IMR-90 (cell line): Measurements from ENCODE around the gene CLEC4A. TPM values are rescaled to one million over a fixed set of nuclear protein-coding genes. Genes with fewer than 3 reads are reported as not detected.
"Not testable (repeated sequence)": the region's sequence is repeated elsewhere in the genome, so short reads cannot be mapped to it uniquely, and the experiment has no call there.

ENCODE experiments used
- ATAC-seq: fragments of 200-7000 bp; cut with Tn5 transposase; 2 replicates; pipeline ENCODE4 v1.9.1; 2020; ENCODE audit warnings: low read depth, mild to moderate bottlenecking, moderate library complexity
- BruUV-seq: library from RNA; stranded (reverse); fragments of 400-500 nt; replicated peaks from 2 replicates; lab custom pipeline; 2021; lab: Mats Ljungman, UMichigan
- CTCF ChIA-PET: fragments of 300-600 bp; formaldehyde crosslinking; extraction: SDS; loops from one replicate; lab custom pipeline; 2021; ENCODE audit warnings: antibody characterized with exemption; lab: Yijun Ruan, JAX
- POLR2A ChIA-PET: fragments of 300-600 bp; sonication (Branson Sonifier 250); formaldehyde crosslinking; loops from one replicate; lab custom pipeline; 2022; ENCODE audit warnings: antibody characterized with exemption; ENCODE audit not compliant: unreplicated experiment; lab: Charles Lee
- DNase-seq: peaks from one replicate; pipeline ENCODE4 v3.0.0; 2013
- H2AFZ ChIP-seq: replicated peaks from 2 replicates; pipeline ENCODE3; 2013; ENCODE audit warnings: low read length, mild to moderate bottlenecking; ENCODE audit not compliant: poor library complexity
- H2AK5ac ChIP-seq: 2 replicates; pipeline ENCODE4 v1.6.1; 2013; ENCODE audit warnings: low read depth, low read length, inconsistent platforms
- H2AK9ac ChIP-seq: replicated peaks from 2 replicates; pipeline ENCODE3; 2013; ENCODE audit warnings: mild to moderate bottlenecking, low read depth, low read length, moderate library complexity; ENCODE audit not compliant: poor library complexity
- H2BK120ac ChIP-seq: 2 replicates; pipeline ENCODE4 v1.6.1; 2013; ENCODE audit warnings: low read depth, low read length, inconsistent platforms
- H2BK15ac ChIP-seq: 3 replicates; pipeline ENCODE4 v1.6.1; 2013; ENCODE audit warnings: low read depth, low read length, inconsistent platforms
- H2BK20ac ChIP-seq: 2 replicates; pipeline ENCODE4 v1.6.1; 2013; ENCODE audit warnings: low read depth, mild to moderate bottlenecking, inconsistent platforms, low read length, moderate library complexity
- H2BK5ac ChIP-seq: 2 replicates; pipeline ENCODE4 v1.6.1; 2013; ENCODE audit warnings: mild to moderate bottlenecking, low read depth, low read length, inconsistent platforms; ENCODE audit not compliant: poor library complexity, severe bottlenecking
- H3K14ac ChIP-seq: replicated peaks from 2 replicates; pipeline ENCODE4 v1.6.1; 2013; ENCODE audit warnings: low read depth, low read length, inconsistent platforms
- H3K18ac ChIP-seq: 2 replicates; pipeline ENCODE4 v1.6.1; 2013; ENCODE audit warnings: low read depth, low read length, control low read depth
- H3K23ac ChIP-seq: 2 replicates; pipeline ENCODE4 v1.6.1; 2013; ENCODE audit warnings: low read depth, low read length, inconsistent platforms
- H3K27ac ChIP-seq: 2 replicates; pipeline ENCODE4 v1.5.1; 2013; ENCODE audit warnings: mild to moderate bottlenecking, control low read depth, low read length; ENCODE audit not compliant: insufficient read depth
- H3K27me3 ChIP-seq: 2 replicates; pipeline ENCODE4 v1.6.1; 2013; ENCODE audit warnings: low read length; ENCODE audit not compliant: control insufficient read depth, insufficient read depth
- H3K36me3 ChIP-seq: 2 replicates; pipeline ENCODE4 v1.6.1; 2013; ENCODE audit warnings: low read length, mixed read lengths; ENCODE audit not compliant: control insufficient read depth, insufficient read depth
- H3K4ac ChIP-seq: 2 replicates; pipeline ENCODE4 v1.6.1; 2013; ENCODE audit warnings: low read depth, low read length, inconsistent platforms
- H3K4me1 ChIP-seq: 2 replicates; pipeline ENCODE4 v1.6.1; 2013; ENCODE audit warnings: low read length, mixed read lengths; ENCODE audit not compliant: control insufficient read depth, insufficient read depth
- H3K4me2 ChIP-seq: 2 replicates; pipeline ENCODE4 v1.6.1; 2013; ENCODE audit warnings: low read depth, mild to moderate bottlenecking, control low read depth, low read length, moderate library complexity
- H3K4me3 ChIP-seq: 2 replicates; pipeline ENCODE4 v1.5.1; 2013; ENCODE audit warnings: low read depth, mild to moderate bottlenecking, control low read depth, low read length, moderate library complexity; ENCODE audit not compliant: insufficient read depth
- H3K56ac ChIP-seq: 2 replicates; pipeline ENCODE4 v1.6.1; 2013; ENCODE audit warnings: low read length, inconsistent platforms; ENCODE audit not compliant: insufficient read depth; ENCODE audit errors: extremely low read depth
- H3K79me1 ChIP-seq, 2 experiments: 2 replicates each; pipeline ENCODE4 v1.6.1; 2013; ENCODE audit warnings: low read length in 2 of 2, inconsistent platforms in 1 of 2, low read depth in 1 of 2
- H3K9ac ChIP-seq: 2 replicates; pipeline ENCODE4 v1.6.1; 2013; ENCODE audit warnings: low read depth, low read length, control low read depth
- H3K9me1 ChIP-seq: 2 replicates; pipeline ENCODE4 v1.6.1; 2013; ENCODE audit warnings: low read length, inconsistent platforms; ENCODE audit not compliant: insufficient read depth
- H3K9me3 ChIP-seq: 2 replicates; pipeline ENCODE4 v1.6.1; 2013; ENCODE audit warnings: low read length; ENCODE audit not compliant: control insufficient read depth, insufficient read depth
- H4K20me1 ChIP-seq: 2 replicates; pipeline ENCODE4 v1.6.1; 2013; ENCODE audit warnings: low read length, inconsistent platforms; ENCODE audit not compliant: insufficient read depth
- H4K5ac ChIP-seq: 2 replicates; pipeline ENCODE4 v1.6.1; 2013; ENCODE audit warnings: mild to moderate bottlenecking, low read depth, low read length, control low read depth
- H4K8ac ChIP-seq, 2 experiments: 2 replicates each; pipeline ENCODE4 v1.6.1; 2013; ENCODE audit warnings: low read depth in 2 of 2, low read length in 2 of 2, control low read depth in 1 of 2, inconsistent platforms in 1 of 2
- H4K91ac ChIP-seq: 2 replicates; pipeline ENCODE4 v1.6.1; 2013; ENCODE audit warnings: low read depth, low read length, inconsistent platforms; ENCODE audit not compliant: insufficient read depth
- WGBS, 2 experiments: methylation state at CpG; one replicate each; pipeline versions ENCODE4 v1.1.5 to v1.1.7; 2013; ENCODE audit warnings: missing lambda C conversion rate in 2 of 2; ENCODE audit not compliant: insufficient read length in 1 of 2; ENCODE audit errors: extremely low coverage in 2 of 2; 5-methylcytosine and 5-hydroxymethylcytosine counted together
- dilution Hi-C: fragments of 300-500 bp; cut with HindIII; formaldehyde crosslinking; loops from one replicate; pipeline ENCODE4 v1.14.3; 2018; ENCODE audit warnings: low sequenced_read_pairs; ENCODE audit not compliant: unreplicated experiment
- in situ Hi-C: fragments of 300-500 bp; cut with MboI; formaldehyde crosslinking; loops from 3 replicates; pipeline ENCODE4 v1.14.3; 2019; ENCODE audit warnings: low sequenced_read_pairs, inconsistent platforms, mixed read lengths
- intact Hi-C: fragments of 100-400 bp; cut with micrococcal nuclease; formaldehyde crosslinking; loops from 2 replicates; pipeline ENCODE4 v1.10.0; 2022
- polyA plus RNA-seq, 3 experiments: library from polyadenylated mRNA; depleted of rRNA; stranded (reverse); fragments of >200 nt; gene quantifications; 2 replicates each; pipeline ENCODE4 v1.2.3, GENCODE V29; 2012; ENCODE audit warnings: low replicate concordance in 1 of 3
- total RNA-seq: library from RNA; depleted of rRNA; stranded (reverse); fragments of >200 nt; gene quantifications from 2 replicates; pipeline ENCODE4 v1.2.3, GENCODE V29; 2012

Gene CLEC4A
- total and polyA plus RNA-seq, 2 of the 4 experiments (the other 2 are of a cell fraction) = 0.29 TPM; not detected in 1

DNA sequence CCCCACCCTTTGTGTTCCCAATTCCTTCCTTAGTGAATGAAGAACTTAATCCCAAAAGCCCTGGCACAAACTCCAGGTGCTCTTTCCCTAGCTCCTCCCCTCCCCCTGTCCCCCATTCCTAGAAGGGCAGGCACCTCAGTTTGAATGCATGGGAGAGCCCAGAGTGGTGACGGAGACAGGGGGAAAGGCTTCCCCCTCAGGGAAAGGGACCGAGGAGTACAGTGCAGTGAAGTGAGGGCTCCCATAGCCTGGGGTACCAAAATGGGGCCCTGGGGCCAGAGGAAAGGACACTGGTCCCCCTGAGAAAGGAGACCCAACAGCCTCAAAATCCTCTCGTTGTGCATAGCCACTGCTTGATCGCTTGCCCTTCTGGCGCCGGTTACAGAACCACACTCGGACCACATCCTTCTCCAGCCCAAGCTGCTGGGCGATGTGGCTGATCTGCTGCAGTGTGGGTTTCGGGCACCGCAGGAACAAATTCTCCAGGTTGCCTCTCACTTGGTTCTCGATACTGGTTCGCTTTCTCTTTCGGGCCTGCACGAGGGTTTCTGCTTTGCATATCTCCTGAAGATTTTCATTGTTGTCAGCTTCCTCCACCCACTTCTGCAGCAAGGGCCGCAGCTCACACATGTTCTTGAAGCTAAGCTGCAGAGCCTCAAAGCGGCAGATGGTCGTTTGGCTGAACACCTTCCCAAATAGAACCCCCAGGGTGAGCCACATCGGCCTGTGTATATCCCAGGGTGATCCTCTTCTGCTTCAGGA is 10.4 kb downstream of the CLEC4A start:
- H2AK5ac ChIP-seq, ATAC-seq, H3K4me2 ChIP-seq, H3K14ac ChIP-seq, H3K9me1 ChIP-seq, H4K91ac ChIP-seq, H2AK9ac ChIP-seq, H3K9me3 ChIP-seq, CTCF ChIA-PET, H2BK15ac ChIP-seq, dilution Hi-C loops, H3K56ac ChIP-seq, POLR2A ChIA-PET, DNase-seq, H4K20me1 ChIP-seq, intact Hi-C loops, H3K4me1 ChIP-seq, H3K79me1 ChIP-seq, H3K9ac ChIP-seq, H3K27ac ChIP-seq, H3K27me3 ChIP-seq, H2BK20ac ChIP-seq, H3K4me3 ChIP-seq, H3K4ac ChIP-seq, in situ Hi-C loops, H2AFZ ChIP-seq, H2BK5ac ChIP-seq, H4K8ac ChIP-seq, H4K5ac ChIP-seq, BruUV-seq, H3K18ac ChIP-seq, H3K36me3 ChIP-seq, H3K23ac ChIP-seq, H2BK120ac ChIP-seq: not testable (repeated sequence)
- WGBS, 2 experiments = 97% methylated on average over 10 of the region's 18 CpGs; no CpG with 5 or more reads in 1 of the 2 experiments

DNA sequence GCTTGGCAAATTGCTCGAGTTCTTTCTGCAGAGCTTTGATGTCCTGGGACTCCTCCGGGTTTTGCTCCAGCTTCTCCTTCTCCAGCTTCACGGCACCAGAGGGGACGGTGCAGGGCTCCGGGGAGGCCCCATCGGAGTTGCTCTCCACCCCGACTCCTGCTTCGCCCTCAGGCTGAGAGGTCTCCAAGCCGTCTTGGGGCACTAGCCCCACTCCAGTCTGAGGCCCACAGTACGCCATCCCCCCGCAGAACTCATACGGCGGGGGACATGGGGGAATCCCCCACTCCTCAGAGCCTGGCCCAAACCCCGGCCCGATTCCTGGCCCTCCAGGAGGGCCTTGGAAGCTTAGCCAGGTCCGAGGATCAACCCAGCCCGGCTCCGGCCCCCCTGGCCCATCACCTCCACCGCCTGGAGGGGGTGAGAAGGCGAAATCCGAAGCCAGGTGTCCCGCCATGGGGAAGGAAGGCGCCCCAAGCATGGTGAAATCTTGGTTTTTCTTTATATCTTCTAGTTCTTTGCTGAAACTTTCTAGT is 11.0 kb downstream of the CLEC4A start:
- H2AK5ac ChIP-seq, H4K5ac ChIP-seq, H3K18ac ChIP-seq, H3K4me2 ChIP-seq, in situ Hi-C loops, H3K9me3 ChIP-seq, H4K20me1 ChIP-seq, H3K56ac ChIP-seq, H2BK120ac ChIP-seq, H3K4ac ChIP-seq, H3K14ac ChIP-seq, BruUV-seq, dilution Hi-C loops, H2BK20ac ChIP-seq, H3K27me3 ChIP-seq, H2AFZ ChIP-seq, H3K4me1 ChIP-seq, H3K4me3 ChIP-seq, H2BK15ac ChIP-seq, H3K79me1 ChIP-seq, H3K27ac ChIP-seq, H3K9ac ChIP-seq, intact Hi-C loops, CTCF ChIA-PET, H3K23ac ChIP-seq, H3K9me1 ChIP-seq, DNase-seq, H2AK9ac ChIP-seq, POLR2A ChIA-PET, H2BK5ac ChIP-seq, H3K36me3 ChIP-seq, ATAC-seq, H4K91ac ChIP-seq, H4K8ac ChIP-seq: not testable (repeated sequence)
- WGBS, 2 experiments = 92% methylated on average over 8 of the region's 23 CpGs; no CpG with 5 or more reads in 1 of the 2 experiments
